Heart left ventricle (tissue), 16 donors: ENCODE results near the gene COPG2. TPM values are rescaled to one million over a fixed set of nuclear protein-coding genes. Genes with fewer than 3 reads are reported as not detected.

Source experiments
- ATAC-seq, 4 donors: fragments of 200-7000 bp; cut with Tn5 transposase; one replicate each; pipeline ENCODE4 v1.9.1; 2020 to 2022; ENCODE audit warnings: moderate library complexity in 4 of 4, mild to moderate bottlenecking in 3 of 4, moderate number of reproducible peaks in 1 of 4
- DNase-seq, 5 donors: peaks; one replicate each; pipeline ENCODE4 v3.0.0-alpha.2; 2020
- H3K27ac ChIP-seq, 12 donors: fragments of 200-600 bp; sonication (generic) in 4 of 12; one replicate each; pipeline versions ENCODE4 v1.5.0 to v1.8.0; 2016 to 2022; ENCODE audit warnings: mild to moderate bottlenecking in 2 of 12
- H3K27me3 ChIP-seq, 9 donors: fragments of 200-600 bp; sonication (generic) in 2 of 9; one replicate each; pipeline versions ENCODE4 v1.5.1 to v1.8.0; 2016 to 2022; ENCODE audit warnings: mild to moderate bottlenecking in 3 of 9
- H3K36me3 ChIP-seq, 9 donors: fragments of 200-600 bp; sonication (generic) in 2 of 9; one replicate each; pipeline versions ENCODE4 v1.5.0 to v1.8.0; 2018 to 2022; ENCODE audit warnings: mild to moderate bottlenecking in 2 of 9
- H3K4me1 ChIP-seq, 12 donors: fragments of 200-600 bp; sonication (generic) in 4 of 12; one replicate each; pipeline versions ENCODE4 v1.5.0 to v1.8.0; 2016 to 2022; ENCODE audit warnings: mild to moderate bottlenecking in 3 of 12
- H3K4me3 ChIP-seq, 12 donors: fragments of 200-600 bp; sonication (generic) in 4 of 12; one replicate each; pipeline versions ENCODE4 v1.5.0 to v1.8.0; 2017 to 2022; ENCODE audit warnings: mild to moderate bottlenecking in 9 of 12, moderate library complexity in 4 of 12
- H3K9me3 ChIP-seq, 12 donors: fragments of 200-600 bp; sonication (generic) in 4 of 12; one replicate each; pipeline versions ENCODE4 v1.5.0 to v1.8.0; 2016 to 2022; ENCODE audit warnings: mild to moderate bottlenecking in 1 of 12
- CTCF ChIP-seq, 12 donors: fragments of 200-600 bp; sonication (generic) in 4 of 12; IDR thresholded peaks; one replicate each; pipeline versions ENCODE4 v1.5.0 to v1.8.0; 2018 to 2022; ENCODE audit warnings: antibody characterized with exemption in 12 of 12, mild to moderate bottlenecking in 5 of 12
- POLR2A ChIP-seq, 2 donors: fragments of 450-650 bp; IDR thresholded peaks; one replicate each; pipeline ENCODE4 v1.6.1; 2017; ENCODE audit warnings: antibody characterized with exemption in 2 of 2, mild to moderate bottlenecking in 2 of 2, moderate library complexity in 2 of 2
- WGBS, 4 donors: extraction: QIAGEN DNeasy Blood & Tissue Kit in 2 of 4; methylation state at CpG; one replicate each; pipeline versions ENCODE4 v1.1.5 to v1.1.7; 2013 to 2018; 5-methylcytosine and 5-hydroxymethylcytosine counted together
- intact Hi-C, 10 donors: fragments of 100-400 bp; cut with DNase I; formaldehyde crosslinking; loops; one replicate each; pipeline versions ENCODE4 v1.11.1 to v1.14.2; 2022
- polyA plus RNA-seq, 2 donors: library from polyadenylated mRNA; stranded (reverse); fragments of 200-250 nt; gene quantifications; one replicate each; pipeline ENCODE4 v1.2.3, GENCODE V29; 2013
- total RNA-seq, 9 donors: library from RNA; depleted of rRNA in 2 of 9; stranded (reverse); fragments of >200 nt in 2 of 9; fragmentation: NEBNext Ultra II Directional in 3 of 9; extraction: Animal tissue kit (Norgen Biotek cat#: 25700) in 3 of 9; gene quantifications; one replicate each; pipeline versions ENCODE4 v1.1.0 to v1.2.4, GENCODE V29; 2016 to 2023
- donor health status: ischemic (EF 13 %, LVEDD 7.1; RV severe dilation, severe dysfunction).
- donor health status: healthy with polysubstance abuse.
- donor health status: DM: no; HTN: yes; CAD: no.
- donor health status: DM: no; HTN: no; CAD: no.
- donor health status: ischemic (EF 25% LVEDD 6.9; RV normal size, moderate dysfunction).
- donor health status: ischemic (EF 25% LVEDD 5.7; RV mildly dilated, moderate dysfunction).
- donor health status: healthy.
- donor health status: DM: yes; HTN: yes; CAD: no.
- donor health status: ischemic (EF 35%, LVEDD 5.7; RV mildly dilated, moderate dysfunction).
- donor health status: nonischemic (EF 11% LVEDD 7.7; RV severe dilation, severe dysfunction).
- donor health status: DM: yes; HTN: yes; CAD: no.
- donor health status: PGD.
- donor health status: ischemic (EF 29% LVEDD 5.4; RV normal size, mild dysfunction).
- donor health status: nonischemic (EF 23%, LVEDD 6.1; RV moderate dilation, normal function).

The COPG2 gene
- total and polyA plus RNA-seq, 11 donors: 6.9 to 26.9 (median 17.3) TPM

GRCh38 chr7:130479716-130480400 is 188.7 kb downstream of the COPG2 start:
- H3K4me1 ChIP-seq: no peaks in the 10 kb centered on the region
- no peak for ATAC-seq
- H3K36me3 ChIP-seq: no peaks in the 10 kb centered on the region
- intact Hi-C loops: loop anchor here in 4 of 10 donors (10.0 kb wide), 4 partner anchors 195 to 235 kb away; no protein-coding TSS in a partner anchor
- DNase-seq: no peak
- no peak overlapping the region for H3K27ac ChIP-seq
- no peak for TF ChIP-seq POLR2A (IDR thresholded peaks at IDR 0.05)
- no peak for TF ChIP-seq CTCF (IDR thresholded peaks at IDR 0.05)
- 87 to 91% (median 89%) methylated on average over 1 of the region's 1 CpG for WGBS, 4 donors
- no peak overlapping the region for H3K4me3 ChIP-seq
- peaks cover 0 to 17% (median 4%) of the 10 kb centered on the region in 12 donors for H3K9me3 ChIP-seq
- peaks cover 0 to 22% (median under 1%) of the 10 kb centered on the region in 9 donors for H3K27me3 ChIP-seq

- H3K9me3 ChIP-seq: peaks cover 0 to 17% (median 4%) of the 10 kb centered on the region in 12 donors
- peaks cover 0 to 13% (median 0%) of the 10 kb centered on the region in 9 donors for H3K27me3 ChIP-seq
- WGBS, 4 donors: 88 to 94% (median 91%) methylated on average over 3 of the region's 3 CpGs
- DNase-seq (no peak), ATAC-seq (no peak)
- no peak for TF ChIP-seq POLR2A (IDR thresholded peaks at IDR 0.05)
- TF ChIP-seq CTCF (IDR thresholded peaks at IDR 0.05): no peak
- no peaks in the 10 kb centered on the region for H3K36me3 ChIP-seq
- H3K4me3 ChIP-seq: no peak overlapping the region
- peaks cover 0 to 2% (median 0%) of the 10 kb centered on the region in 12 donors for H3K4me1 ChIP-seq
- intact Hi-C loops: no loop called here
- H3K27ac ChIP-seq: no peak overlapping the region
Observed at GRCh38 chr7:130478991-130479390, 189.6 kb downstream of the COPG2 start.

GRCh38 chr7:130476297-130477150 is 192.0 kb downstream of the COPG2 start:
- WGBS, 4 donors: 67 to 81% (median 74%) methylated on average over 9 of the region's 9 CpGs
- ATAC-seq: no peak
- Histone ChIP-seq H3K9me3 (peaks cover 0 to 17% (median 4%) of the 10 kb centered on the region in 12 donors), H3K4me1 (peaks cover 0 to 18% (median 0%) of the 10 kb centered on the region in 12 donors), H3K27ac (no peak overlapping the region), H3K27me3 (peaks cover 0 to 1% (median 0%) of the 10 kb centered on the region in 9 donors), H3K36me3 (no peaks in the 10 kb centered on the region), H3K4me3 (no peak overlapping the region)
- intact Hi-C loops: no loop called here
- TF ChIP-seq CTCF (IDR thresholded peaks at IDR 0.05): no peak
- no peak for TF ChIP-seq POLR2A (IDR thresholded peaks at IDR 0.05)
- DNase-seq: no peak

- WGBS, 4 donors: 70 to 77% (median 72%) methylated on average over 7 of the region's 7 CpGs
- Histone ChIP-seq H3K4me3 (no peak overlapping the region), H3K27ac (no peak overlapping the region), H3K4me1 (peaks cover 0 to 18% (median 0%) of the 10 kb centered on the region in 12 donors), H3K36me3 (no peaks in the 10 kb centered on the region), H3K27me3 (no peaks in the 10 kb centered on the region), H3K9me3 (peaks cover 0 to 17% (median 4%) of the 10 kb centered on the region in 12 donors)
- ATAC-seq: no peak
- intact Hi-C loops: no loop called here
- TF ChIP-seq CTCF (IDR thresholded peaks at IDR 0.05) (no peak), POLR2A (IDR thresholded peaks at IDR 0.05) (no peak)
- DNase-seq: no peak
Observed at GRCh38 chr7:130475776-130476175, 192.8 kb downstream of the COPG2 start.
